Astrocyte (in vitro differentiated cells and primary cell): ENCODE results near the gene OR2S2.

Experiments used
- EZH2 ChIP-seq: IDR thresholded peaks from 2 replicates; pipeline ENCODE4 v1.6.1; 2012; ENCODE audit warnings: mild to moderate bottlenecking, low read length, inconsistent platforms; ENCODE audit not compliant: insufficient read depth
- TF ChIP-seq, protein P1 (sequence below): IDR thresholded peaks from 2 replicates; pipeline ENCODE4 v1.5.1; 2011; ENCODE audit warnings: low read depth, mild to moderate bottlenecking, inconsistent platforms, low read length, moderate library complexity; ENCODE audit not compliant: insufficient read depth

DNA sequence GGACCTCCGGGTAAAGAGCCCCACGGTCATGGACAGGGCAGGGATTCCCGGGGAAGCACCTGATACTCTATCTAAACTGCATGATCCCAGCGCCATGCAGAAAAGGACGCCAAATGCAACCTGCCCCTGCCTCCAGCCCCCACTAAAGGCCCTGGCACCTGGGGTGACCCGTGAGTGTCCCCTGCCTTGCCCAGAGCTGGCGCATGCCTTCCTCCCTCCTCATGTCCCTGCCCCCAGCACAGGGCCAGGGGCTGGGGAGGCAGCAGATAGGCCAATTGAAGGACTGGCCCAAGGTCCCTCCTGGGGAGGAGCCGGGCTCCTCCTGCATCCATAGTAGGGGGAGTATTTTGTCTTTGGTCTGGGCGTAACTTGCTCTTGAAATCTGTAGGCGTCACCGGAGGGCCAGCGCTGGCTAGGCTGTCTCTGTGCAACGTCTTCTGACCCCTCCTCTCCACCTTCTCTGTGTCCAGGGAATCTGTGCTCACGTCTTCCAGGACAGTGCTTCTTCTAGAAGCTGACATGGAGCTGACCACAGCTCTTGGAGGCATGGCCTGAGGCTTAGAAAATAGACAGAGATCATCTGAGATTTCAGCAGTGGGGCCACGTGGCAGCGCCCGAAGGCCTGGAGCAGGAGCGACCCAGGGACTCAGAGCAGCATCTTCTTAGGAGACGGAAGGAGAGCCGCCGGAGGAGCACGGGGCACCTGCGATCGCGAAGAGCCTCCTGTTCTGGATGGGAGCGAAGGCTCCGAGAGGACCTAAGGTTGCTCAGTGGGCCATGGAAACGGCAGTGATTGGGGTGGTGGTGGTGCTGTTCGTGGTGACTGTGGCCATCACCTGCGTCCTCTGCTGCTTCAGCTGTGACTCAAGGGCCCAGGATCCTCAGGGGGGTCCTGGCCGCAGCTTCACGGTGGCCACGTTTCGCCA is 48.0 kb downstream of the OR2S2 start:
- no peak for TF ChIP-seq EZH2
- TF ChIP-seq, protein P1, sequence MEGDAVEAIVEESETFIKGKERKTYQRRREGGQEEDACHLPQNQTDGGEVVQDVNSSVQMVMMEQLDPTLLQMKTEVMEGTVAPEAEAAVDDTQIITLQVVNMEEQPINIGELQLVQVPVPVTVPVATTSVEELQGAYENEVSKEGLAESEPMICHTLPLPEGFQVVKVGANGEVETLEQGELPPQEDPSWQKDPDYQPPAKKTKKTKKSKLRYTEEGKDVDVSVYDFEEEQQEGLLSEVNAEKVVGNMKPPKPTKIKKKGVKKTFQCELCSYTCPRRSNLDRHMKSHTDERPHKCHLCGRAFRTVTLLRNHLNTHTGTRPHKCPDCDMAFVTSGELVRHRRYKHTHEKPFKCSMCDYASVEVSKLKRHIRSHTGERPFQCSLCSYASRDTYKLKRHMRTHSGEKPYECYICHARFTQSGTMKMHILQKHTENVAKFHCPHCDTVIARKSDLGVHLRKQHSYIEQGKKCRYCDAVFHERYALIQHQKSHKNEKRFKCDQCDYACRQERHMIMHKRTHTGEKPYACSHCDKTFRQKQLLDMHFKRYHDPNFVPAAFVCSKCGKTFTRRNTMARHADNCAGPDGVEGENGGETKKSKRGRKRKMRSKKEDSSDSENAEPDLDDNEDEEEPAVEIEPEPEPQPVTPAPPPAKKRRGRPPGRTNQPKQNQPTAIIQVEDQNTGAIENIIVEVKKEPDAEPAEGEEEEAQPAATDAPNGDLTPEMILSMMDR: no peak
